Stimulated activated naive B cell treated with anti-CD40 and anti-IgM and Interleukin-4, amounts not matched to agents 10 μg/mL and 1 μg/mL and 100 μg/mL, for 72 hours (primary cell): ENCODE results near the gene IL17RB.
A peak's percentile ranks its signal among the peaks of the same experiment; 100 is the strongest.

Source experiments
- ATAC-seq, 2 donors: fragments of 150-1000 bp; cut with Tn5 transposase; replicated peaks; 2 replicates each; pipeline ENCODE4 v1.10.0; 2021; ENCODE audit warnings: moderate library complexity in 1 of 2
- DNase-seq: peaks from one replicate; pipeline ENCODE4 v3.0.0; 2021
- H3K27ac Mint-ChIP-seq: one replicate; pipeline ENCODE4 v1.8.0; 2022; ENCODE audit warnings: mild to moderate bottlenecking, mixed read lengths
- H3K27me3 Mint-ChIP-seq, 2 donors: one replicate each; pipeline ENCODE4 v1.8.0; 2022; ENCODE audit warnings: mixed read lengths in 2 of 2
- H3K36me3 Mint-ChIP-seq, 2 donors: one replicate each; pipeline ENCODE4 v1.8.0; 2022; ENCODE audit warnings: mixed read lengths in 2 of 2, mild to moderate bottlenecking in 1 of 2
- H3K4me1 Mint-ChIP-seq, 2 donors: one replicate each; pipeline ENCODE4 v1.8.0; 2022; ENCODE audit warnings: mixed read lengths in 2 of 2, mild to moderate bottlenecking in 1 of 2
- H3K4me3 Mint-ChIP-seq, 2 donors: one replicate each; pipeline ENCODE4 v1.8.0; 2022; ENCODE audit warnings: mild to moderate bottlenecking in 2 of 2, mixed read lengths in 2 of 2, moderate library complexity in 1 of 2
- H3K9me3 Mint-ChIP-seq, 2 donors: one replicate each; pipeline ENCODE4 v1.8.0; 2022; ENCODE audit warnings: mixed read lengths in 2 of 2, mild to moderate bottlenecking in 1 of 2

Gene IL17RB

GRCh38 chr3:53846134-53846850 is at the start of gene IL17RB, which contains the start of gene CHDH:
TSS of gene IL17RB (plus strand) at chr3:53846568. CDS start at chr3:53846589, 21 bp downstream.
TSS of gene CHDH (minus strand) at chr3:53846419. CDS start at chr3:53824008, 22,411 bp downstream.
- Mint-ChIP-seq H3K4me1 (peaks cover 42 to 52% of the 10 kb centered on the region in 2 donors), H3K9me3 (no peaks in the 10 kb centered on the region), H3K27me3 (peaks cover 16 to 49% of the 10 kb centered on the region in 2 donors), H3K36me3 (peaks cover 39 to 44% of the 10 kb centered on the region in 2 donors), H3K4me3 (peak within 1 kb of the TSS; percentile 83 to 88), H3K27ac (peak within 1 kb of the TSS; percentile 74)
- DNase-seq (peak; percentile 60), ATAC-seq (peak; percentile 40 to 47)

- H3K27ac Mint-ChIP-seq: no peak overlapping the region
Measured at GRCh38 chr3:53798144-53798543, 48.2 kb upstream of the IL17RB start.

GRCh38 chr3:53799338-53799865 is 47.0 kb upstream of the IL17RB start:
- Mint-ChIP-seq H3K4me3 (no peak overlapping the region), H3K4me1 (peaks cover 11 to 21% of the 10 kb centered on the region in 2 donors), H3K27ac (no peak overlapping the region), H3K36me3 (peaks cover 2 to 3% of the 10 kb centered on the region in 2 donors), H3K27me3 (peaks cover 16 to 17% of the 10 kb centered on the region in 2 donors), H3K9me3 (no peaks in the 10 kb centered on the region)
- ATAC-seq (no peak), DNase-seq (no peak)

More at GRCh38 chr3:53798144-53798543, 48.2 kb upstream of the IL17RB start:
- Mint-ChIP-seq H3K27me3 (peaks cover 21 to 24% of the 10 kb centered on the region in 2 donors), H3K4me1 (peaks cover 11 to 17% of the 10 kb centered on the region in 2 donors), H3K9me3 (no peaks in the 10 kb centered on the region), H3K4me3 (no peak overlapping the region), H3K36me3 (peaks cover 2 to 3% of the 10 kb centered on the region in 2 donors)
- ATAC-seq: no peak
- no peak for DNase-seq

GRCh38 chr3:53800041-53800906 is 46.1 kb upstream of the IL17RB start:
- Mint-ChIP-seq H3K4me1 (peaks cover 15 to 23% of the 10 kb centered on the region in 2 donors), H3K4me3 (no peak overlapping the region), H3K27ac (peak overlapping the region; percentile 59), H3K36me3 (peaks cover 2 to 3% of the 10 kb centered on the region in 2 donors), H3K9me3 (no peaks in the 10 kb centered on the region), H3K27me3 (peaks cover 13 to 15% of the 10 kb centered on the region in 2 donors)
- ATAC-seq: no peak
- DNase-seq: no peak

GRCh38 chr3:53801319-53801718 is 45.0 kb upstream of the IL17RB start:
- DNase-seq (no peak), ATAC-seq (no peak)
- no peak overlapping the region for H3K27ac Mint-ChIP-seq
- peaks cover 11 to 17% of the 10 kb centered on the region in 2 donors for H3K4me1 Mint-ChIP-seq
- H3K36me3 Mint-ChIP-seq: peaks cover 2 to 3% of the 10 kb centered on the region in 2 donors
- no peaks in the 10 kb centered on the region for H3K9me3 Mint-ChIP-seq
- H3K27me3 Mint-ChIP-seq: peaks cover 9 to 15% of the 10 kb centered on the region in 2 donors
- no peak overlapping the region for H3K4me3 Mint-ChIP-seq

- Mint-ChIP-seq H3K27ac (no peak overlapping the region), H3K4me3 (no peak overlapping the region), H3K4me1 (peaks cover 20 to 27% of the 10 kb centered on the region in 2 donors), H3K36me3 (peaks cover 3 to 6% of the 10 kb centered on the region in 2 donors), H3K9me3 (no peaks in the 10 kb centered on the region), H3K27me3 (peaks cover 13 to 22% of the 10 kb centered on the region in 2 donors)
- ATAC-seq: no peak
- no peak for DNase-seq
Measured at GRCh38 chr3:53802256-53802880, 44.0 kb upstream of the IL17RB start.

GRCh38 chr3:53803124-53803815 is 43.1 kb upstream of the IL17RB start:
- H3K27ac Mint-ChIP-seq: no peak overlapping the region

GRCh38 chr3:53803816-53804695 is 42.3 kb upstream of the IL17RB start:
- ATAC-seq: no peak
- H3K4me3 Mint-ChIP-seq: no peak overlapping the region
- no peak for DNase-seq

More at GRCh38 chr3:53803124-53803815, 43.1 kb upstream of the IL17RB start:
- H3K4me1 Mint-ChIP-seq: peaks cover 22 to 33% of the 10 kb centered on the region in 2 donors
- peaks cover 3 to 6% of the 10 kb centered on the region in 2 donors for H3K36me3 Mint-ChIP-seq
- no peaks in the 10 kb centered on the region for H3K9me3 Mint-ChIP-seq
- no peak for DNase-seq
- no peak overlapping the region for H3K4me3 Mint-ChIP-seq
- ATAC-seq: no peak
- H3K27me3 Mint-ChIP-seq: peaks cover 13 to 22% of the 10 kb centered on the region in 2 donors

GRCh38 chr3:53804697-53805462 is 41.5 kb upstream of the IL17RB start:
- DNase-seq: no peak
- Mint-ChIP-seq H3K4me1 (peaks cover 25 to 33% of the 10 kb centered on the region in 2 donors), H3K27ac (peak overlapping the region; percentile 28), H3K9me3 (no peaks in the 10 kb centered on the region), H3K36me3 (peaks cover 0 to 5% of the 10 kb centered on the region in 2 donors), H3K27me3 (peaks cover 13 to 30% of the 10 kb centered on the region in 2 donors), H3K4me3 (no peak overlapping the region)
- ATAC-seq: peak in 1 of 2 donors; percentile 37

More at GRCh38 chr3:53803816-53804695, 42.3 kb upstream of the IL17RB start:
- Mint-ChIP-seq H3K27me3 (peaks cover 13 to 29% of the 10 kb centered on the region in 2 donors), H3K4me1 (peaks cover 25 to 33% of the 10 kb centered on the region in 2 donors), H3K9me3 (no peaks in the 10 kb centered on the region), H3K36me3 (peaks cover 0 to 6% of the 10 kb centered on the region in 2 donors), H3K27ac (peak overlapping the region; percentile 28)

- peak in 1 of 2 donors; percentile 33 for ATAC-seq
- no peak overlapping the region for H3K4me3 Mint-ChIP-seq
- no peak overlapping the region for H3K27ac Mint-ChIP-seq
- peaks cover 25 to 33% of the 10 kb centered on the region in 2 donors for H3K4me1 Mint-ChIP-seq
- no peaks in the 10 kb centered on the region for H3K9me3 Mint-ChIP-seq
- peaks cover 13 to 30% of the 10 kb centered on the region in 2 donors for H3K27me3 Mint-ChIP-seq
- no peak for DNase-seq
- peaks cover 0 to 5% of the 10 kb centered on the region in 2 donors for H3K36me3 Mint-ChIP-seq
Measured at GRCh38 chr3:53805463-53806159, 40.8 kb upstream of the IL17RB start.
